T-helper 2 cell treated with Interferon-gamma antibody and Interleukin-4, amounts not matched to agents 100 ng/mL and 5 ng/mL, for 36 hours (primary cell): ENCODE results near the gene FBXL14. TPM values are rescaled to one million over a fixed set of nuclear protein-coding genes. Genes with fewer than 3 reads are reported as not detected.

Experiments used
- intact Hi-C: fragments of 100-400 bp; cut with micrococcal nuclease; formaldehyde crosslinking; loops from one replicate; pipeline ENCODE4 v1.15.1; 2023
- total RNA-seq: library from RNA; stranded (reverse); gene quantifications from 2 replicates; pipeline ENCODE4 v1.2.3, GENCODE V29; 2022

The FBXL14 gene
- 22.2 and 22.8 TPM in 2 replicates for total RNA-seq

- intact Hi-C loops = loop anchor here (5.0 to 10.0 kb wide), 6 partner anchors 62 to 1032 kb away; partner anchors contain the start of genes ERC1, RAD52 and WNK1
These were observed at the start of gene FBXL14 for GRCh38 chr12:1594261-1595025. Gene FBXL14 (minus strand): TSS chr12:1594581. CDS start chr12:1594066, 515 bp downstream.

GRCh38 chr12:1643905-1644533 is 49.6 kb upstream of the FBXL14 start:
- intact Hi-C loops = no loop called here

- intact Hi-C loops = no loop called here
These were observed 48.7 kb upstream of the FBXL14 start for GRCh38 chr12:1643043-1643442.

GRCh38 chr12:1642513-1642912 is 48.1 kb upstream of the FBXL14 start:
- intact Hi-C loops = no loop called here

GRCh38 chr12:1640328-1641234 is 46.2 kb upstream of the FBXL14 start:
- intact Hi-C loops = no loop called here

GRCh38 chr12:1639538-1639937 is 45.2 kb upstream of the FBXL14 start:
- intact Hi-C loops = no loop called here

- intact Hi-C loops = no loop called here
These were observed 43.8 kb upstream of the FBXL14 start for GRCh38 chr12:1638203-1638602.

GRCh38 chr12:1635301-1636095 is 41.1 kb upstream of the FBXL14 start:
- intact Hi-C loops = no loop called here

GRCh38 chr12:1634590-1635191 is 40.3 kb upstream of the FBXL14 start:
- intact Hi-C loops = loop anchor here (1.0 to 5.0 kb wide), 2 partner anchors 157 to 308 kb away; no protein-coding TSS in a partner anchor

- intact Hi-C loops = loop anchor here (1.0 to 5.0 kb wide), 2 partner anchors 157 to 308 kb away; no protein-coding TSS in a partner anchor
These were observed 39.8 kb upstream of the FBXL14 start for GRCh38 chr12:1634149-1634548.

- intact Hi-C loops = loop anchor here (5.0 kb wide), 1 partner anchor 309 kb away; no protein-coding TSS in a partner anchor
These were observed 39.1 kb upstream of the FBXL14 start for GRCh38 chr12:1633459-1633858.

- intact Hi-C loops = loop anchor here (5.0 kb wide), 1 partner anchor 310 kb away; no protein-coding TSS in a partner anchor
These were observed 38.3 kb upstream of the FBXL14 start for GRCh38 chr12:1632702-1633101.

GRCh38 chr12:1630827-1631591 is 36.6 kb upstream of the FBXL14 start:
- intact Hi-C loops = loop anchor here (5.0 kb wide), 1 partner anchor 311 kb away; no protein-coding TSS in a partner anchor

GRCh38 chr12:1630133-1630826 is 35.9 kb upstream of the FBXL14 start:
- intact Hi-C loops = loop anchor here (5.0 kb wide), 1 partner anchor 312 kb away; no protein-coding TSS in a partner anchor

GRCh38 chr12:1629338-1630132 is 35.2 kb upstream of the FBXL14 start:
- intact Hi-C loops = loop anchor here (5.0 kb wide), 1 partner anchor 313 kb away; no protein-coding TSS in a partner anchor

GRCh38 chr12:1628666-1629337 is 34.4 kb upstream of the FBXL14 start, which contains the start of gene WNT5B:
Gene WNT5B (plus strand): TSS chr12:1629231. CDS start chr12:1631355, 2,124 bp downstream.
- intact Hi-C loops = no loop called here

GRCh38 chr12:1622406-1622805 is 28.0 kb upstream of the FBXL14 start:
- intact Hi-C loops = no loop called here
